ENCODE data around the gene IL34.

IL34 gene

GRCh38 chr16:70701596-70701995 lies 55.2 kb downstream of the IL34 start:
- DNase-seq (ENCODE audit: low read depth), result no peak
- H3K4me3 ChIP-seq (ENCODE audit: low read depth, low read length), result no peak overlapping the region
- TF ChIP-seq CTCF (IDR thresholded peaks at IDR 0.05; ENCODE audit: insufficient read depth, low read depth, low read length, missing control alignments), result no peak

GRCh38 chr16:70701998-70702397 lies 55.6 kb downstream of the IL34 start:
- DNase-seq (ENCODE audit: low read depth), result no peak
- no peak for TF ChIP-seq CTCF (IDR thresholded peaks at IDR 0.05; ENCODE audit: insufficient read depth, low read depth, low read length, missing control alignments)
- no peak overlapping the region for H3K4me3 ChIP-seq (ENCODE audit: low read depth, low read length)

- no peak for TF ChIP-seq CTCF (IDR thresholded peaks at IDR 0.05; ENCODE audit: insufficient read depth, low read depth, low read length, missing control alignments)
- DNase-seq (ENCODE audit: low read depth), result no peak
- no peak overlapping the region for H3K4me3 ChIP-seq (ENCODE audit: low read depth, low read length)
These were observed 56.3 kb downstream of the IL34 start for GRCh38 chr16:70702624-70703023.

DNA sequence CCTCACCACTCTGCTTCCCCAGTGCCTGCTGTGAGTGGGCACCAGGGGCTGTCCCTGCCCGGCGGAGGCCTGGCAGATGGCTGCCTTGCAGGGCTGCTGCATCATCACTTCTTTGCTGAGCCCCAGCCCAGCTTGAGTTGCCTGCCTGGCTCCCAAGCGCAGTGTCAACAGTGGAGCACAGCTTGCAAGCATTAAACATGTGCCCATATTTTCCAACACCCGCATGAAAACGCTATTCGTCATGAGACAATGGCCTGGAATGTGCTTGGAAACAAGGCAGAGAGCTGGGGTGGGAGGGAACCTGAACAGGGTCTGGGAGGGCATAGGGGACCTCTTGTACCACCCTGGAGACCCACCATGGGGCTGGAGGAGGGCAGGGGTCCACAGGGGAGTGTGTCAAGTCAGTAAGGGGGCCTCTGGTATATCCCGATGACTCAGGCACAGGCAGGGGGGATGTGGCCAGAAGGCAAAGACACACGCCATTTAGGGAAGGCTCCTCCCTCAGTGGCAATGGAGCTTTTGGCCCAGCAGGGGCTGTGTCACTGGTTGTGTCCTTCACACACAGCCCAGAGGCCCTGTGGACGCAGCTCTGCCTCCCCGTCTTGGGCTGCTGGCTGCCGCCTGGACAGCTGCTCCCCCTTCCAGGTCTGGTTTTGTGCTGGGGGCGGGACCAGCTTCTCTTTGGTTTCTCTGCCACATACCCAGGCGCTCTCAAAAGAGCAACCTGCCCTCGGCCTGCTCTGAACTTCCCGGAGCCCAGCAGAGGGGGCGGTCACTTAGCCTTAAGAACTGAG lies 56.9 kb downstream of the IL34 start:
- DNase-seq (ENCODE audit: low read depth), result no peak
- H3K4me3 ChIP-seq (ENCODE audit: low read depth, low read length), result no peak overlapping the region
- TF ChIP-seq CTCF (IDR thresholded peaks at IDR 0.05; ENCODE audit: insufficient read depth, low read depth, low read length, missing control alignments), result no peak

DNA sequence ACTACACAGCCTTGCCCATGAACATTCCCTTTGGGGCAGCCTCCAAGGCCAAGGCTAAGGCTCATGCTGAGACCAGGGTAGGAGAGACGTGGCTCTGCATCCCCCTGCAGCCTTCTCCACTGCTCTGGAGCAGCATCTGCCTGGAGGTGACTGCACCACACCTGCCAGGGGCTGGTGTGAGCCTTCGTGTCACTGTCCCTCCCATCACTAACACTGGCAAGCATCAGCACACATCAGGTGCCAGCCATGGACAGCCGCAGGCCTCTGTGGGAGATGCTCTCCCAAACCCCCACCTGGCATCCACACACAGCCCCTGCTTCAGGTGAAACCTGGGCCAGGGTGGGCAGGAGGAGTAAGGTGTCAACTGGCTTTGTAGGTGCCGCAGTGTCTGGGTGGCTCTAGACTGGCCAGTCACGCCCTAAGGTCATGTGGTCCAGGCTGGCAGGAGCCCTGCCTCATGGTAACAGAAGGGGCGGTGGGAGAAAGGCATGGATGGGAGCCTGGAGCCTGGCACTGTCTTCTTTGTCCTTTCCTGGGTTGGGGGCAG lies 57.5 kb downstream of the IL34 start:
- H3K4me3 ChIP-seq (ENCODE audit: low read depth, low read length), result no peak overlapping the region
- DNase-seq (ENCODE audit: low read depth), result no peak
- no peak for TF ChIP-seq CTCF (IDR thresholded peaks at IDR 0.05; ENCODE audit: insufficient read depth, low read depth, low read length, missing control alignments)

DNA sequence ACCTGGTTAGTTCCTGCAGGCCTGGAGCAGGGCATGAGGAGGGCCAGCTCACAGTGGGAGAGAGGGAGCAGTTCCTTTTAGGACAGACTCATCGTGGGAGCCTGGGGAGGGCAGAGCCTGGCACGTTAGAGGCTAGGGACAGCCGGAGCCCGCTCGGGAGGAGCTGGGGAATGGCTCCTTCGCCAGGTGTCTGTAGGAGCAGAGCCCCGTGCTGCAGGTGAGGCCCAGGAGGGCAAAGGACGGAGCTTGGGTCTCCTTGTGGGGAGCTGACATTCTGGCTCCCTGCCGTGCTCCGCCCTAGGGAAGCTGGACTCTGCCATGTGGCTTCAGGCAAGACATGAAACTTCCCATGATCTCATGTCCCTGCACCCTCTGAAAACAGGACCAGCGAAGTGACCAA lies 58.2 kb downstream of the IL34 start:
- DNase-seq (ENCODE audit: low read depth), result no peak
- no peak for TF ChIP-seq CTCF (IDR thresholded peaks at IDR 0.05; ENCODE audit: insufficient read depth, low read depth, low read length, missing control alignments)
- no peak overlapping the region for H3K4me3 ChIP-seq (ENCODE audit: low read depth, low read length)

DNA sequence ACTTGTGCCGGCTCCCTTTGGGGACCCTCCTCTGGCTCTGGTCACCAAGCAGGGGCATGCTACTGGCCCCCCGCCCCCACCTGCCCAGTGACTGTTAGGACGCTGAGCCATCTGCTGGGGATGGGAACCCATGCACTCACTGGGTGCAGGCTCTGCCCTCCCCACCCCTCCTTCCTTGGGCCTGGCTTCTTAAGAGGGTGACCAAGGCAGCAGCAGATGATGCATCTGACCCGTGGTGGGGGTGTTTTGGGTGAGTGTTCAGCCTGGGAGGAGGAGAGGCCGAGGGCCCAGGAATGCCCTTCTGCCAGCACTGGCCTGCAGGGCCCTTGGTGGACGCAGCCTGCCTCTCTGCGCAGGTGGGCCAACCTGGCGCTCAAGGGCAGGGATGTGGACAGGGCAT lies 58.7 kb downstream of the IL34 start:
- no peak for TF ChIP-seq CTCF (IDR thresholded peaks at IDR 0.05; ENCODE audit: insufficient read depth, low read depth, low read length, missing control alignments)
- DNase-seq (ENCODE audit: low read depth), result no peak
- no peak overlapping the region for H3K4me3 ChIP-seq (ENCODE audit: low read depth, low read length)

All from GM12865 (cell line).